Kidney (tissue), 14 donors: ENCODE measurements around the gene MYCN. TPM values are rescaled to one million over a fixed set of nuclear protein-coding genes. Genes with fewer than 3 reads are reported as not detected.

Experiments used
- DNase-seq, 5 donors: peaks; one replicate each; pipeline ENCODE4 v3.0.0-alpha.2; 2013 to 2020
- FAIRE-seq: peaks from 2 replicates; lab custom pipeline; 2012; peaks lifted over from hg19 to GRCh38; lab: Jason Lieb, UNC
- H3K27ac ChIP-seq, 2 donors: one replicate each; pipeline ENCODE4 v1.7.0; 2013; ENCODE audit warnings: low read depth in 2 of 2, low read length in 2 of 2, inconsistent platforms in 1 of 2
- H3K27me3 ChIP-seq: one replicate; pipeline ENCODE4 v1.7.1; 2013; ENCODE audit warnings: low read length, inconsistent platforms; ENCODE audit not compliant: control insufficient read depth, insufficient read depth
- H3K36me3 ChIP-seq, 3 donors: one replicate each; pipeline versions ENCODE4 v1.7.0 to v1.7.1; 2013; ENCODE audit warnings: low read length in 3 of 3, control low read depth in 1 of 3, inconsistent platforms in 1 of 3; ENCODE audit not compliant: insufficient read depth in 3 of 3, control insufficient read depth in 2 of 3
- H3K4me1 ChIP-seq, 3 donors: one replicate each; pipeline versions ENCODE4 v1.7.0 to v1.7.1; 2013; ENCODE audit warnings: low read length in 3 of 3, inconsistent platforms in 1 of 3, low read depth in 1 of 3; ENCODE audit not compliant: control insufficient read depth in 2 of 3, insufficient read depth in 2 of 3
- H3K4me3 ChIP-seq, 3 donors: one replicate each; pipeline versions ENCODE4 v1.7.0 to v1.8.1; 2013; ENCODE audit warnings: low read length in 3 of 3, control low read depth in 1 of 3, inconsistent platforms in 1 of 3
- H3K9ac ChIP-seq, 3 donors: one replicate each; pipeline versions ENCODE4 v1.7.0 to v1.7.1; 2013; ENCODE audit warnings: low read length in 3 of 3, control low read depth in 1 of 3, inconsistent platforms in 1 of 3
- H3K9me3 ChIP-seq, 3 donors: one replicate each; pipeline versions ENCODE4 v1.7.0 to v1.7.1; 2013; ENCODE audit warnings: low read length in 3 of 3, control low read depth in 1 of 3, inconsistent platforms in 1 of 3; ENCODE audit not compliant: control insufficient read depth in 2 of 3, insufficient read depth in 1 of 3
- intact Hi-C: fragments of 100-400 bp; cut with DNase I; formaldehyde crosslinking; loops from one replicate; pipeline ENCODE4 v1.11.1; 2022
- polyA plus RNA-seq: library from polyadenylated mRNA; stranded (reverse); fragments of 350-450 nt; fragmentation: Illumina TruSeq; extraction: RNeasy Lipid Tissue Mini Kit (QIAGEN cat#74804); gene quantifications from one replicate; pipeline ENCODE4 v1.2.3, GENCODE V29; 2014; ENCODE audit warnings: low read depth, low replicate concordance; ENCODE audit not compliant: insufficient read depth
- total RNA-seq: library from RNA; stranded (reverse); fragmentation: NEBNext Ultra II Directional; extraction: Animal tissue kit (Norgen Biotek cat#: 25700); gene quantifications from one replicate; pipeline ENCODE4 v1.2.1, GENCODE V29; 2021
- TF ChIP-seq, protein P1 (sequence below): IDR thresholded peaks from 3 replicates; pipeline ENCODE4 v1.5.1; 2012; ENCODE audit warnings: mild to moderate bottlenecking, moderate library complexity, borderline replicate concordance; ENCODE audit not compliant: insufficient read depth; ENCODE audit errors: extremely low read depth
- donor health status: control.
- donor health status: control.
- donor health status: control.
- donor health status: control.
- donor health status: control.
- donor health status: DM: yes; HTN: yes; CAD: no.
- donor health status: Normal renal cell carcinoma (clear cell type).

MYCN gene
- total and polyA plus RNA-seq, 2 donors from 2014 or later: 1.7 to 2.2 TPM

DNA sequence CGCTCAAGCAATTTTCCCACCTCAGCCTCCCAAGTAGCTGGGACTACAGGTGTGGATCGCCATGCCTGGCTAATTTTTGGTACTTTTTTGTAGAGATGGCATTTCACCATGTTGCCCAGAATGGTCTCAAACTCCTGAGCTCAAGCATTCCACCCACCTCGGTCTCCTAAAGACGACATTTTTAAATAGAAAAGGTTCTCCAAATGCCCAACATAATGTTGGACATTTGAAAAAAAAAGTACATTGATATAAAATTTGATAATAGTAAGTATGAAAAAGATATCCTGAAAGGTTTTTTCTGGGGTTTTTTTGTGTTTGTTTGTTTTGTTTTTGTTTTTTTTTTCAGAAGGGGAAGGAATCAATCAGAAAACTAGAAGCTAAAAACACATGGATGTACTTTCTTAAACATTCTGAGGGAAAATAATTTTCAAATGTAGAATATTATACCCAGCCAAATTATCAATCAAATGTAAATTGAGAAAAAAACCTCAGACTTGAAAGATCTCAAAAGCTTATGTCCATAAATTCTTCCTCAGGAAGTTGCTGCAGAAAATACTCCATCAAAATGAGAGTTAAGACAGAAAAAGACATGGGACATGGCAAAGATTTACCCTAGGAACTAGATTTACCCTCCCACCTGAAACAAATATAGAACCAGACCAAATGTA lies 42.8 kb upstream of the MYCN start:
- DNase-seq (no peak), FAIRE-seq (no peak)
- TF ChIP-seq, protein P1, sequence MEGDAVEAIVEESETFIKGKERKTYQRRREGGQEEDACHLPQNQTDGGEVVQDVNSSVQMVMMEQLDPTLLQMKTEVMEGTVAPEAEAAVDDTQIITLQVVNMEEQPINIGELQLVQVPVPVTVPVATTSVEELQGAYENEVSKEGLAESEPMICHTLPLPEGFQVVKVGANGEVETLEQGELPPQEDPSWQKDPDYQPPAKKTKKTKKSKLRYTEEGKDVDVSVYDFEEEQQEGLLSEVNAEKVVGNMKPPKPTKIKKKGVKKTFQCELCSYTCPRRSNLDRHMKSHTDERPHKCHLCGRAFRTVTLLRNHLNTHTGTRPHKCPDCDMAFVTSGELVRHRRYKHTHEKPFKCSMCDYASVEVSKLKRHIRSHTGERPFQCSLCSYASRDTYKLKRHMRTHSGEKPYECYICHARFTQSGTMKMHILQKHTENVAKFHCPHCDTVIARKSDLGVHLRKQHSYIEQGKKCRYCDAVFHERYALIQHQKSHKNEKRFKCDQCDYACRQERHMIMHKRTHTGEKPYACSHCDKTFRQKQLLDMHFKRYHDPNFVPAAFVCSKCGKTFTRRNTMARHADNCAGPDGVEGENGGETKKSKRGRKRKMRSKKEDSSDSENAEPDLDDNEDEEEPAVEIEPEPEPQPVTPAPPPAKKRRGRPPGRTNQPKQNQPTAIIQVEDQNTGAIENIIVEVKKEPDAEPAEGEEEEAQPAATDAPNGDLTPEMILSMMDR: no peak
- Histone ChIP-seq H3K9ac (no peak overlapping the region), H3K9me3 (peaks cover 0 to 9% (median 2%) of the 10 kb centered on the region in 3 donors), H3K36me3 (no peaks in the 10 kb centered on the region), H3K27me3 (no peaks in the 10 kb centered on the region), H3K4me1 (peaks cover 0 to 6% (median 0%) of the 10 kb centered on the region in 3 donors), H3K27ac (no peak overlapping the region), H3K4me3 (no peak overlapping the region)
- intact Hi-C loops: no loop called here

DNA sequence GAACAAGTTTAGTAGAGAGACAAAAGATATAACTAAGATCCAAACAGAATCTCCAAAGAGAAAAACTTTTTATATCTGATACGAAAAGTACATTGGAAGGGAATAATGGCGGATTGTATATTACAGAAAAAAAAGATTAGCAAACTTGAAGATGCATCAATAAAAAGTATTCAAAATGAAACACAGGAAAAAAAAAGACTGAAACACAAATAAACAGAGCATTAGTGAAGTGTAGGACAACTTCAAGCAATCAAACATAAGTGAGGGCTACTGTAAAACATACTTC lies 41.1 kb upstream of the MYCN start:
- FAIRE-seq (no peak), DNase-seq (no peak)
- Histone ChIP-seq H3K9me3 (peaks cover 0 to 9% (median 2%) of the 10 kb centered on the region in 3 donors), H3K9ac (no peak overlapping the region), H3K36me3 (no peaks in the 10 kb centered on the region), H3K4me1 (no peaks in the 10 kb centered on the region), H3K4me3 (no peak overlapping the region), H3K27ac (no peak overlapping the region), H3K27me3 (no peaks in the 10 kb centered on the region)
- TF ChIP-seq, protein P1: no peak
- intact Hi-C loops: no loop called here

DNA sequence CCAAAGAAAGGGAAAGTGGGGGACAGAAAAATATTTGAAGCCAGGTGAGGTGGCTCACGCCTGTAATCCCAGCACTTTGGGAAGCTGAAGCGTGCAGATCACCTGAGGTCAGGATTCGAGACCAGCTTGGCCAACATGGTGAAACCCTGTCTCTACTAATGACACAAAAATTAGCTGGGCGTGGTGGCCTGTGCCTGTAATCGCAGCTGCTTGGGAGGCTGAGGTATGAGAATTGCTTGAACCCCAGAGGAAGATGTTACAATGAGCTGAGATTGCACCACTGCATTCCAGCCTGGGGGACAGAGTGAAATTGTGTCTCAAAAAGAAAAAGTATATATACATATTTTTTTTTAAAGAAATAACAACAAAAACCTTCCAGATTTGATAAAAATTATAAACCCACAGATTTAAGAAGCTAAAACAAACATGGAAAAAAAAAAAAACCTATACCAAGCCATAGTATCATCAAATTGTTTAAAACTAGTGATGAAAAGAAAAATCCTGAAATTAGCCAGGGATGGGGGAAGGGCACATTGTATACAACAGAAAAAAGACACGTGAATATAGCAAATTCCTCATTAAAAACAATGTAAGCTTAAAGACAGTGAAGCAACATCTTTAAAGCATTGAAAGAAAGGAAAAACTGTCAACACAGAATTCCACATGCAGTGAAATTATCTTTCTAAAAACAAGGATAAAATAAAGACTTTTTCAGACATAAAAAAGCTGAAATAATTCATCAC lies 40.4 kb upstream of the MYCN start:
- DNase-seq (no peak), FAIRE-seq (no peak)
- H3K27me3 ChIP-seq: no peaks in the 10 kb centered on the region
- TF ChIP-seq, protein P1: no peak
- H3K27ac ChIP-seq: no peak overlapping the region
- H3K9me3 ChIP-seq: peaks cover 0 to 9% (median 2%) of the 10 kb centered on the region in 3 donors
- H3K4me3 ChIP-seq: no peak overlapping the region
- no peak overlapping the region for H3K9ac ChIP-seq
- no peaks in the 10 kb centered on the region for H3K4me1 ChIP-seq
- intact Hi-C loops: no loop called here
- H3K36me3 ChIP-seq: no peaks in the 10 kb centered on the region
